HG03175 (cell line): ENCODE measurements around the gene DAPK2.
"Not testable (repeated sequence)": the region's sequence is repeated elsewhere in the genome, so short reads cannot be mapped to it uniquely, and the experiment has no call there.

Experiments used
- ATAC-seq: cut with Tn5 transposase; IDR thresholded peaks from one replicate; pipeline ENCODE4 v1.9.1; 2021; ENCODE audit warnings: mild to moderate bottlenecking, moderate library complexity; ENCODE audit not compliant: unreplicated experiment

Gene DAPK2

DNA sequence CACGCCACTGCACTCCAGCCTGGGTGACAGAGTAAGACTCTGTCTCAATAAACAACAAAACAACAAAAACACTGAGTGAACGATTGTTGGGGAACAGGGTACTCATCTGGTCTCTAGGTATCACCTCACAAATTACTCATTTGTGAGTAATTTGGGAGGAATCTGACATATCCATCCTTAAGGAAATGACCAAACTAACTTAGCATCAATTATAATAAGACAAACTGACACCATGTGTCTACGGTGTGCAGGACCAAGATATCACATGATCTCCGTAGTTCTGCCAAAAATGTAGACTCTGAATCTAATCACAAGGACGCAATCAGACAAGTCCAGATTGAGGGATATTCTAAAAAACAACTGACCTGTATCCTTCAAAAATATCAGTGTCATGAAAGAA is 12.0 kb upstream of the DAPK2 start:
- no peak for ATAC-seq

GRCh38 chr15:64053674-64054073 is 7.4 kb upstream of the DAPK2 start:
- ATAC-seq = not testable (repeated sequence)

- ATAC-seq = no peak
These were observed 6.7 kb upstream of the DAPK2 start for GRCh38 chr15:64052925-64053491.

DNA sequence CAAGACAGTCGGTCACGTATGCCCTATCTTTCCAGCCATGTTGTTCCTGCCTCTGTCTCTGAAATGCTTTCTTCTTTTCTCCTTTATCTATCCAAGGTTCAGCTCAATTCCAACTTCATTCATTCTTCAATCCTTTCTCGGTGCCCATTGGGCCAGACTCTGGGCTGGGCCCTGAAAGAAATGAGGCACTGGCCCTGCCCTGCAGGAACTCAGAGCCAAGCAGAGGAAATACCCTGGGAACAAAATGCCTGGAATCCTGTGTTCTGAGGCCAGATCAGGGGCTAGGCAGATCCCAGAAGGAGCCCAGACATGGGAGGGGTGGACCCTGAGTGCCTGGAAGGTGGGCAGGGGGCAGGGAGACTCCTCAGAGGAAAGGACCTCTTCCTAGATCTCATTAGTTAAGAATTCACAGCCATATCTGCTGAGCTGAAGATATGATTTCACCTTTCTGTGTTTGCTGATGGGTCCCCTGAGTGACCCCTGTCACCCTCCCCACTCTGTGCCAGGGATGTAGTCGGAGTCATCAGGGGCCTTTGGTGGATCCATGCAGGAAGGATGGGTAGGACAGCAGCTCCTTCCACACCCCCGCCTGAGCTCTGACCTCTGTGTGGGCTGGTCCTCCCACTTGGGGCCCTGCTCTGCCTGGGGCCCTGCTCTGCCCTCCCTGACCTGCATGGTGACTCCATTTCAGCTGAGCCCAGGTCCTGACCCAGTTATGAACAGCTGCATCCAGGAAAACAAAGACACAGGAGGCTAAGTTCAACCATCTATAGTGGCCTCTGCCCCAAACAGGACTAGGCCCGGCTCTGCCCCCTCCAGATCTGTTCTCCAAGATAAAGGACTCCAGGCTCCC is 5.3 kb upstream of the DAPK2 start:
- no peak for ATAC-seq

DNA sequence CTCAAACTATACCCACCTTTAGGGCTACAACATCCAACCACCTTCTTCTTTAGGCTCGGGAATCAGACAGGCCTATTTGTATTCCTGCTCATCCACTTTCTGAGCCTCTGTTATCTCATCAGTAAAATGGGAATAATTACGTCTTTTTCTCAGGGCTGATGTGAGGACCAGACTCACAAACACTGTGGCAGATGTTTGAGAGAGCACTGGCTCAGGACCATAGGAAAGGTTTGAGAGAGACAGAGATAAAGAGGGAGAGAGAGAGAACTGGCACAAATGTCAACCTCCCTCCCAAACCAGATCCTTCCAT is 4.8 kb upstream of the DAPK2 start:
- ATAC-seq = no peak

- no peak for ATAC-seq
These were observed 4.2 kb upstream of the DAPK2 start for GRCh38 chr15:64050281-64051092.

- ATAC-seq = no peak
These were observed 2.6 kb upstream of the DAPK2 start for GRCh38 chr15:64048781-64049460.

- peak; percentile 23 for ATAC-seq
These were observed 388 bp downstream of the DAPK2 start for GRCh38 chr15:64045774-64046420.

DNA sequence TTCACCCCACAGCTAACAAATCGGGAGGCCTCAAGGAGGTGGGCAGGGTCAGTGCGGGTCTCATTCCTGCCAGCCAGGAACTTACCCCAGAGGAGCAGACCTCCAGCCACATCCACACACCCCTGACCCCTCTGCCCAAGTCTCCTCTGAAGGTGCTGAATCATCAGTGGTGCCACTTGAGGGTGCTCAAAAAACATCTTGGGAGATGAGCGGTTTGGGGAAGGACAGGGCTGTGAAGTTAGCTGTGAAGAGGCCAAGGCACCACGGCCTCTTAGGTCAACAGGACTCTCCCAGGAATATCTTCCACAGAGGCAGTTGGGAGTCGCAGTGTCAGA is 1.2 kb downstream of the DAPK2 start:
- no peak for ATAC-seq

DNA sequence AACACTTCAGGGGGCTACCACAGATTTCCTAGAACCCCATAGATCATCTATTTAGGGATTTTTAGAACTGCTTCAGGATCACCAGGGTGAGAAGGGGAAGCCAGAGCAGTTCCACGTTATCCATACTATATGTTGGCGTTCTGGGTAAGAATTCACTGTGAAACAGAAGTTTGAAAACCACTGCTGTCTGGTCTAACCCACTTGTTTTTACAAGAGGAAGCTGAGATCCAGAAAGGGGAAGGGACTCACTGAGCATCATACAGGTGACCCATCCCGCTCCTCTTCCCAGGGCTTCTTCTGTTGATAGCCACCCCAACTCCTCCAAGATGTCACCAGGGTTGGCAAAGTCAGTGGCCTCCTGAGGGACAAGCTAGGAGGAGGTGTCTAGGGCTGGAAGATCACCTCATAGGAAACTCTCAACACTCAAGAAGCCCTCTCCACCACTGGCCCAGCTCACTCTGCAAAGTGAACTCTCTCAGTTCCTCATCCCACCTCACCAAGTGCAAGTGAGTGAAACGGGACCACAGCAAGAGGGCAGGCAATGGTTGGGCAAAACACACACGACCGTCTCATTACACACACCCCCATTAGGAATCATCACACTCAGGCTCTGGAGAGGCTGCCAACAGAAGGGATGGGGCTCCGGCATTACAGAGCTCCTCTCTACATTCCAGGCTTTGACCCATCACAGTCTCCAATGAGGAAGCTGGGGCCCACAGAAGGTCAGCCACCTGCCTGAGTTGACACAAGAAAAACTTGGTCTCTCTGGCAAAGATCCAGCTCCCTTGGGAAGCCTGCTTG is 1.8 kb downstream of the DAPK2 start:
- peak; percentile 67 for ATAC-seq

DNA sequence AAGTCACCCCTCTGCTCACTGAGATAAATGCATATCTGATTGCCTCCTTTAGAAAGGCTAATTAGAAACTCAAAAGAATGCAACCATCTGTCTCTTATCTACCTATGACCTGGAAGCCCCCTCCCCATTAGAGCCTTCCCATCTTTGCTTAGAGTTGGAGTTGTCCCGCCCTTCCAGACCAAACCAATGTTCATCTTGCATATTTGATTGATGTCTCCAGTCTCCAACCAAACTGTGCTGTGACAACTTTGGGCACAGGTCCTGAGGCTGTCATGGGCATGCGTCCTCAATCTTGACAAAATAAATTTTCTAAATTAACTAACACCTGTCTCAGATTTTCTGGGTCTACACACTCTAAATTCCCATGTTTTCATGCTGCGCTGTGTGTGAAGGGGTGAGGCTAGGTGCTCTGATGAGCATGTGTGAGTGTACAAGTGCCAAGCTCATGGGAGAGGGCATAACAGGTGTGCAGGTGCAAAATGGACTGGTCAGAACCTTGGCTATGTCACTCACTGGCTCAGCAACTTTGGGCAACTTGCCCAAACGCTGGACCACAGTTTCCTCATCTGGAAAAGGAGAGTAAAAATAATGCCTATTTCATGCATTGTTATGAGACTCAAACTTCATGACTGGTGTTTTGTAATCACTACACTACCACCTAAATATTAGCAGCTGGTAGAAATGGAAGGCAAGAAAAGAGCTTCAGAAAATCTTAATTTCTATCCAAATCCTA is 7.2 kb downstream of the DAPK2 start:
- ATAC-seq = no peak

DNA sequence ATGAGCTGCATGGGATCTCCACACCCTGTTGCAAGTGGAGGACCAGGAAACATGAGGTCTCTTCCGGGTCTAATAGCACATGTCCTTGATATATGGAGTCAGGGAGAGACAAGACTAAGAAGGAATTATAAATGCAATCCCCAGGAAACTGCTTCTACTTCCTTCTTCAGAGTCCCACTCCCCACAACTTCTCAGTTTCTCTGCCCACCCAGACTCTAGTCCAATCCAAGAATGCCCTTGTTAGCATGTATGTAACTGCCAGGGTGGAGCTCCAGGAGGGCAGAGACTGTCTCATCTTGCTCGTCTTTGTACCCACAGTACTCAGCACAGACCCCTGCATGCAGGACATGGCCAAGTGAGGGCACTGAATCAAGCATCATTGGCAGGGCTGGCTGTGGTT is 8.3 kb downstream of the DAPK2 start:
- no peak for ATAC-seq

GRCh38 chr15:64037116-64037515 is 9.2 kb downstream of the DAPK2 start:
- ATAC-seq = no peak

DNA sequence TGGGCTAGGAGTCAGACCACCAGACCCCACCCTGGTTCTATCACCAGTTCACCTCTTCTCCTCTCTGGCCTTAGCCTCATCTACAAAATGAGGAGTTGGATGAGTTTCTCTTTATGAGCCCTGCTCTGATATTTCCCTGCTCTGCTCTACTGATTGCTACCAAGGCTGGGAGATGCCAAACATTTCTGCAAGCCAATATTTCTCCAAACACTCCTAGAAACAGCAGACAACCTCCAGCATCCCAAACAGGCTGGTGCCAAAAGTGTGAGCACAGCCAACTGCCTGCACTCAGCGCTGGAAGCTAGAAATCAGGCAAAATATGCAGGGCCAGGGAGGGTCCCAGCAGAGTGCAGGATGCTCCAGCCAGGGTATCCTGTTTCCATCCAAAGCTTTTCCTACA is 10.8 kb downstream of the DAPK2 start:
- no peak for ATAC-seq

GRCh38 chr15:64034519-64034918 is 11.8 kb downstream of the DAPK2 start:
- no peak for ATAC-seq

GRCh38 chr15:64032329-64032728 is 14.0 kb downstream of the DAPK2 start:
- ATAC-seq = no peak

DNA sequence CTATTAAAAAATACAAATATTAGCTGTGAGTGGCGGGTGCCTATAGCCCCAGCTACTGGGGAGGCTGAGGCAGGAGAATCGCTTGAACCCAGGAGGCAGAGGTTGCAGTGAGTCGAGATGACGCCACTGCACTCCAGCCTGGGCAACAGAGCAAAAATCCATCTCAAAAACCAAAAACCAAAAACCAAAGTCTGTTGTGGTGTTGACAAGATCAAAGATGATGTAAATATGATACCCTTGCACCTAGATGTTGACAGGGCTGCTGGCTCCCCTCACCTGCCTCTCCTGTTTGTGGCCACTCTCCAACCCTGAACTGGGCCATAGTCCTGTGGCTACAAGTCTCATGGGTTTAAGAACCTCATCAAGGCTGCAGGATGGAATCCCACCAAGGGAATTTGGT is 16.2 kb downstream of the DAPK2 start:
- no peak for ATAC-seq

DNA sequence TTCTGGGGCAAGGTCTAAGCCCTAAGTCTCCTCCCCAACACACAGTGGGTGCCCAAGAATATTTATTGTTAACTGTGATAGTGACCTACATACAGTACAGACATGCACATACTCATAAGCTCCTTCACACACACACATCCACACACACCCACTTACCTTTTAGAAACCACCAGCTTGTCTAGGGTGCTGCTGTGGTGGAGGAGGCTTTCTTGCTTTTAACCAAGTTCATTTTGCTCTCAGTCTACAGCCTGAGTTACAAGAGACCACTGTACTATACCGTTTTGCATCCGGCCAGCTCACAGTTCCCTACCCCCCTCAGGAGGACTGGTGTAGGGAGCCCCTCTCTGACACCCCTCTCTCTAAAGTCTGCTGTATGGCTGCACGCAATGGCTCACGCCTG is 16.7 kb downstream of the DAPK2 start:
- no peak for ATAC-seq

DNA sequence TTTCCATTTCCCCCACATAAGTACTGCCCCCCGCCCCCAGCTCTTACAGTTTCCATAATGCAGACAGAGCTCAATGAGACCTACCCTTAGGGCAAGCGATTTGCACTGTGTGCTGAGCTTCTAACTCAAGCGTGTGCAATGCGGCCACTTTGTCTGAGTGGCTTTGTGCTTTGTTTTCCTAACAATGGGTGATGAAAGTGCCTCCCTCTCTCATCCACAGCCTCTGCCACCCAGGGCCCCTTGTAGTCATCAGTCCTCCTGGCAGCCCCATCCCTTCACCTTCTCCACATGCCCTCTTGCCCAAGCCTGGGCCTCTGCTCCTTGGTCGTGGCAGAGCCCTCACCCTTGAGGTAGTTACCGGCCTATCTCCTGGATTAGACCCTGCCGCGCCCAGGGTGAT is 17.2 kb downstream of the DAPK2 start:
- no peak for ATAC-seq

DNA sequence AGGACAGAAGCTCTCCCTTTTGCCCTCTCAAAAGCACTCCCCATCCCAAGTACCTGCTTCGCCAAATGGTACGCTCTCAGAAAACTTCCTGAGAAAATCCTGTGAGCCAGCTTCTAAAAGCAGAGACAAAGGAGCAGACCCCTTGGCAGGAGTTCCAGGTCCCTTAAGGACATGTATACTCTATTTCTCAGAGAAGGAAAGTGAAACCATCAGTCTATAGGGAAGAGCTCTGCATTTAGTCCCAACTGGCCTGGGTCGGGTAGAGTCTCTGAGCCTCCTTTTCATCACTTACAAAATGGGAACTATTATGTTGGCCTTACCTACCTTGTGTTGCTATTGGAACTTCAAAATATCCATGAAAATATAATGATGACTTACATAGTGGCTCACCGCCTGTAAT is 19.7 kb downstream of the DAPK2 start:
- no peak for ATAC-seq
